Stomach (tissue), 4 donors: Measurements from ENCODE around the gene PIPOX.

Source experiments
- POLR2AphosphoS5 ChIP-seq, 3 donors: sonication (generic); formaldehyde crosslinking; IDR thresholded peaks; one replicate each; pipeline ENCODE4 v1.6.1; 2016; ENCODE audit warnings: antibody characterized with exemption in 3 of 3
- TF ChIP-seq, protein P1 (sequence below), 7 experiments: fragments of 450-650 bp in 4 of 7; fragments of 200-600 bp in 3 of 7; sonication (generic) in 3 of 7; IDR thresholded peaks; one replicate each; pipeline ENCODE4 v1.5.1; 2016 to 2019; ENCODE audit warnings: antibody characterized with exemption in 7 of 7, control low read depth in 2 of 7, mild to moderate bottlenecking in 1 of 7

DNA sequence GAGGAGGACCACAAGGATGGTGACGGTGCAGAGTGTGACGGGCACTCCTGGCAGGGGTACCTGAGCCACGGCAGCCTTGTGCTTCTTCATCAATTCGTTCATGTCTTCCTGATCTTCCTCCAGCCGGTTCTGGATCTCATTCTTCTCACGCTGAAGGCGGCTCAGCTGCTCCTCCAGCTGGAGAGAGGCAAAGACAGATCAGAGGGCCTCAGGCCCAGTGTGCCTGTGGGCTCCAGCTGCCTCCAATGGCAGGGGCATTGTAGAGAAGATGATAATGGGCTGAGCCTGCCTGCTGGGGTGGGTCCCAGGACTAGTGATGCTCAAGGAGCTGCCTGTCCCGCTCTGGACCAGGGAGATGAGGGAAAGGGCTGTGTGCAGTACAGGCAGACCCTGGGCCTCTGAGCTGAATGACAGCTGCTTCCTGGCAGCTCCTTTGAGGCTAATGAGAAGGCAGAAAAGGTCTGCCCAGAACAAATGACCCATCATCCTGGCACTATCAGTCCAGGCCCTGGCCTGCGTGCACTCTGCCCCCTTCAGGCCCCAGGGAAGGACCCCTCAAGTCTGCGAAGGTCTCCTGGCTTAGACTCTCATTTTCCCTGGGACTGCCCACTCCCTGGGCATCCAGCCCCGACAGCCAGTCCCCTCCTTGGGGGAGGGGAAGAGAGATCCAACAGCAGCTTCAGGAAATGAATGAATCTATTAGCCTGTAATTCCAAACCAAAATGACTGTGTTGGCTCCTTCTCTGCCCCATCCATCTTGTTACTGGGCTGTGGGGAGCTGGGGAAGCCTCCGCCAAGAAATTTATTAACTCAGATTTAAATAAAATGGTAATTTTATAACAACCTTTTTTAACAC, 48.0 kb downstream of the PIPOX start:
- TF ChIP-seq, protein P1, sequence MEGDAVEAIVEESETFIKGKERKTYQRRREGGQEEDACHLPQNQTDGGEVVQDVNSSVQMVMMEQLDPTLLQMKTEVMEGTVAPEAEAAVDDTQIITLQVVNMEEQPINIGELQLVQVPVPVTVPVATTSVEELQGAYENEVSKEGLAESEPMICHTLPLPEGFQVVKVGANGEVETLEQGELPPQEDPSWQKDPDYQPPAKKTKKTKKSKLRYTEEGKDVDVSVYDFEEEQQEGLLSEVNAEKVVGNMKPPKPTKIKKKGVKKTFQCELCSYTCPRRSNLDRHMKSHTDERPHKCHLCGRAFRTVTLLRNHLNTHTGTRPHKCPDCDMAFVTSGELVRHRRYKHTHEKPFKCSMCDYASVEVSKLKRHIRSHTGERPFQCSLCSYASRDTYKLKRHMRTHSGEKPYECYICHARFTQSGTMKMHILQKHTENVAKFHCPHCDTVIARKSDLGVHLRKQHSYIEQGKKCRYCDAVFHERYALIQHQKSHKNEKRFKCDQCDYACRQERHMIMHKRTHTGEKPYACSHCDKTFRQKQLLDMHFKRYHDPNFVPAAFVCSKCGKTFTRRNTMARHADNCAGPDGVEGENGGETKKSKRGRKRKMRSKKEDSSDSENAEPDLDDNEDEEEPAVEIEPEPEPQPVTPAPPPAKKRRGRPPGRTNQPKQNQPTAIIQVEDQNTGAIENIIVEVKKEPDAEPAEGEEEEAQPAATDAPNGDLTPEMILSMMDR (IDR thresholded peaks at IDR 0.05), result no peak
- no peak for TF ChIP-seq POLR2AphosphoS5 (IDR thresholded peaks at IDR 0.05)
